HCT116 (cell line): Measurements from ENCODE around the gene ZHX3. TPM values are rescaled to one million over a fixed set of nuclear protein-coding genes. Genes with fewer than 3 reads are reported as not detected.

Source experiments
- ATAC-seq: fragments of 200-7000 bp; cut with Tn5 transposase; 2 replicates; pipeline ENCODE4 v1.9.1; 2020; ENCODE audit warnings: mild to moderate bottlenecking, moderate library complexity
- BruUV-seq: library from RNA; stranded (reverse); fragments of 400-500 nt; replicated peaks from 2 replicates; lab custom pipeline; 2021; lab: Mats Ljungman, UMichigan
- CTCF ChIA-PET: fragments of 300-600 bp; sonication (Branson Sonifier 250); formaldehyde crosslinking; loops from one replicate; lab custom pipeline; 2021; ENCODE audit warnings: antibody characterized with exemption; lab: Charles Lee
- POLR2A ChIA-PET: fragments of 300-600, 350-600 bp; sonication (Branson Sonifier 250); formaldehyde crosslinking; loops from one replicate; lab custom pipeline; 2021; ENCODE audit warnings: antibody characterized with exemption; lab: Charles Lee
- RAD21 ChIA-PET, 2 experiments: fragments of 300-600 bp; sonication (Branson Sonifier 250); formaldehyde crosslinking; loops; one replicate each; lab custom pipeline; 2023; ENCODE audit warnings: low total read pairs in 2 of 2; ENCODE audit not compliant: uncharacterized antibody in 2 of 2, unreplicated experiment in 2 of 2, low non-redundant PET in 1 of 2; lab: Charles Lee
- DNase-seq: peaks from one replicate; pipeline ENCODE4 v3.0.0-alpha.2; 2010; ENCODE audit warnings: low read depth, low spot score
- H2AFZ ChIP-seq: fragments of 200-600 bp; shearing (Covaris generic), sonication (generic); 2 replicates; pipeline ENCODE4 v1.6.1; 2017; ENCODE audit warnings: low read depth, mixed run types, mixed read lengths, antibody characterized with exemption, low read length; ENCODE audit not compliant: poor library complexity, severe bottlenecking
- H3K27ac ChIP-seq: 2 replicates; pipeline ENCODE4 v1.5.1; 2012; ENCODE audit warnings: low read depth, low read length
- H3K27me3 ChIP-seq: fragments of 200-600 bp; sonication (generic); 2 replicates; pipeline ENCODE4 v1.6.1; 2016; ENCODE audit warnings: mixed run types, low read length, mixed read lengths; ENCODE audit not compliant: insufficient read depth
- H3K36me3 ChIP-seq, 2 experiments: fragments of 200-500 bp in 1 of 2; fragments of 200-600 bp in 1 of 2; sonication (Bioruptor generic) in 1 of 2; sonication (generic) in 1 of 2; 2 replicates each; pipeline versions ENCODE4 v1.5.1 to v1.6.1; 2014 to 2016; ENCODE audit warnings: low read length in 2 of 2, inconsistent platforms in 1 of 2, mixed read lengths in 1 of 2, mixed run types in 1 of 2; ENCODE audit not compliant: insufficient read depth in 2 of 2, control insufficient read depth in 1 of 2
- H3K4me1 ChIP-seq, 2 experiments: fragments of 200-600 bp in 1 of 2; sonication (generic) in 1 of 2; 2 replicates each; pipeline versions ENCODE4 v1.5.1 to v1.6.1; 2012 to 2017; ENCODE audit warnings: low read length in 2 of 2, inconsistent platforms in 1 of 2, mild to moderate bottlenecking in 1 of 2, mixed read lengths in 1 of 2, mixed run types in 1 of 2, moderate library complexity in 1 of 2; ENCODE audit not compliant: insufficient read depth in 2 of 2, control insufficient read depth in 1 of 2
- H3K4me2 ChIP-seq: fragments of 200-600 bp; sonication (generic); 2 replicates; pipeline ENCODE4 v1.6.1; 2017; ENCODE audit warnings: mixed run types, low read length, mixed read lengths
- H3K4me3 ChIP-seq, 2 experiments: fragments of 200-600 bp in 1 of 2; sonication (generic) in 1 of 2; replicated peaks in 1 of 2; 2 replicates each; pipeline ENCODE4 v1.5.1; 2011 to 2016; ENCODE audit warnings: low read length in 2 of 2, control low read depth in 1 of 2, low read depth in 1 of 2, mild to moderate bottlenecking in 1 of 2, mixed read lengths in 1 of 2, mixed run types in 1 of 2
- H3K79me2 ChIP-seq: fragments of 200-600 bp; sonication (generic); 2 replicates; pipeline ENCODE4 v1.6.1; 2017; ENCODE audit warnings: mild to moderate bottlenecking, mixed run types, low read length, moderate library complexity, mixed read lengths; ENCODE audit not compliant: insufficient read depth
- H3K9ac ChIP-seq: fragments of 200-600 bp; sonication (generic); 2 replicates; pipeline ENCODE4 v1.6.1; 2016; ENCODE audit warnings: low read length, mixed read lengths
- H3K9me2 ChIP-seq: fragments of 200-600 bp; sonication (generic), shearing (Covaris generic); 2 replicates; pipeline ENCODE4 v1.6.1; 2017; ENCODE audit warnings: mixed run types, mild to moderate bottlenecking, moderate library complexity; ENCODE audit not compliant: insufficient read depth
- H3K9me3 ChIP-seq, 2 experiments: fragments of 200-500 bp in 1 of 2; fragments of 200-600 bp in 1 of 2; sonication (Bioruptor generic) in 1 of 2; sonication (generic) in 1 of 2; 2 replicates each; pipeline ENCODE4 v1.6.1; 2014 to 2017; ENCODE audit warnings: low read length in 2 of 2, mixed read lengths in 2 of 2, inconsistent platforms in 1 of 2, low read depth in 1 of 2, mild to moderate bottlenecking in 1 of 2, mixed run types in 1 of 2, moderate library complexity in 1 of 2; ENCODE audit not compliant: control insufficient read depth in 1 of 2, insufficient read depth in 1 of 2
- H4K20me1 ChIP-seq: fragments of 200-600 bp; sonication (generic), shearing (Covaris generic); 2 replicates; pipeline ENCODE4 v1.6.1; 2017; ENCODE audit warnings: mixed run types, mild to moderate bottlenecking, moderate library complexity; ENCODE audit not compliant: insufficient read depth
- FOSL1 ChIP-seq: IDR thresholded peaks from 2 replicates; pipeline ENCODE4 v1.6.1; 2012; ENCODE audit warnings: low read depth
- RAD21 ChIP-seq: IDR thresholded peaks from 2 replicates; pipeline ENCODE4 v1.6.1; 2012; ENCODE audit warnings: low read depth, mild to moderate bottlenecking
- SIN3A ChIP-seq: IDR thresholded peaks from 2 replicates; pipeline ENCODE4 v1.6.1; 2012; ENCODE audit warnings: low read depth
- ZFX ChIP-seq: fragments of 450-650 bp; IDR thresholded peaks from 2 replicates; pipeline ENCODE4 v1.6.1; 2017
- ZNF274 ChIP-seq: fragments of 200-500 bp; sonication (Bioruptor generic); IDR thresholded peaks from 2 replicates; pipeline ENCODE4 v1.6.1; 2014; ENCODE audit warnings: mild to moderate bottlenecking, low read depth, low read length, inconsistent platforms
- intact Hi-C: fragments of 100-400 bp; cut with micrococcal nuclease; formaldehyde crosslinking; loops from 2 replicates; pipeline ENCODE4 v1.10.0; 2022
- total RNA-seq: library from RNA; stranded (reverse); gene quantifications from one replicate; pipeline ENCODE4 v1.2.1, GENCODE V29; 2021; ENCODE audit not compliant: unreplicated experiment
- TF ChIP-seq, protein P1 (sequence below), 3 experiments: fragments of 200-600 bp in 1 of 3; sonication (generic) in 1 of 3; IDR thresholded peaks in 2 of 3; conservative IDR thresholded peaks in 1 of 3; 2 replicates each; pipeline ENCODE4 v1.5.1; 2012 to 2017; ENCODE audit warnings: low read depth in 2 of 3, low read length in 2 of 3, antibody characterized with exemption in 1 of 3, borderline replicate concordance in 1 of 3, control low read depth in 1 of 3, mild to moderate bottlenecking in 1 of 3, mixed read lengths in 1 of 3, mixed run types in 1 of 3, moderate library complexity in 1 of 3; ENCODE audit not compliant: insufficient read depth in 1 of 3

The ZHX3 gene
- total RNA-seq, 1 experiment from 2014 or later = 13.3 TPM

DNA sequence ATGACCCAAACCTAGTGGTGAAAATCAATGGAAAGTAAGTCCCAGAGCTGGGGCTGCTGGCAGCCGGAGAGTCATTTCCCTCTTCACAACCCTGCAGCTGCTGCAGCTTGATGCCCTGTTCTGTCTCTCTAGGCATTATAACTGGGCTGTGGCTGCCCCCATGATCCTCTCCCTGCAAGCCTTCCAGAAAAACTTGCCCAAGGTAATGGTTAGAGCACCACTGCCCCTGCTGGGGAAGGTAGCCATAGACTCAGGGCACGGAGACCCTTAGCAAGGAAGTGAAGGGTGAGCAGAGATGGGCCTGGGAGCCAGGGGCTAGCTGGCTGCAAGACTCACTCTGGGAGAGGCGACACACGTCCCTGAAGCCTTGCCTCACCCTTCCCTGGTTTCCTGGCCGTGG is 35.1 kb upstream of the ZHX3 start:
- Histone ChIP-seq H4K20me1 (no peaks in the 10 kb centered on the region), H3K27ac (no peak overlapping the region), H3K36me3 (0 out of 4 replicates have a peak, but pooled peaks cover 2 to 3% of the 10 kb centered on the region in 2 experiments), H3K9ac (no peak overlapping the region), H3K4me3 (no peak overlapping the region), H3K79me2 (no peaks in the 10 kb centered on the region), H3K9me3 (no peaks in the 10 kb centered on the region), H3K4me1 (no peaks in the 10 kb centered on the region), H2AFZ (no peak overlapping the region), H3K27me3 (no peaks in the 10 kb centered on the region), H3K4me2 (no peak overlapping the region), H3K9me2 (no peaks in the 10 kb centered on the region)
- ChIA-PET CTCF (no interaction called here), POLR2A (no interaction called here), RAD21 (no interaction called here)
- ATAC-seq = peak; percentile 39; the same call in 1 of the 2 replicates
- intact Hi-C loops = no loop called here
- DNase-seq = no peak
- BruUV-seq = no TSS peak
- TF ChIP-seq ZFX (no peak), ZNF274 (no peak), SIN3A (no peak), RAD21 (no peak), FOSL1 (no peak)

DNA sequence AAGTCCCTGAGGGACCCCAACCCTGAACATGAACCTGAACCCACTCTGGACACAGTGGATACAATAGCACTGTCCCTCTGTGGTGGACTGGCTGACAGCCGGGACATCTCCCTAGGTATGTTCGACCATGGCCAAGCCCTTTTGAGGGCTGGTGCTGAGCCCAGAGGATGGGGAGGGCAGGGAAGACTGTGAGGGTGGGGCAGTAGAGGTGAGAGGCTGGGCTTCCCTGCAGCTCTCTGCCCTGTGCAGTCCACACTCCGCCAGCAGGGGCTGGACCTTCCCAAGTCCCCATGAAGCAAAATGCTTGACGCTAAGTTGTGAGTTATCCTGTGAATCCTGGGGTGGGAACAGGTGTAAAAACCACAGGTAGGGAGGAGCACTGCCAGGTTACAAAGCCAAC is 34.6 kb upstream of the ZHX3 start:
- H3K4me1 ChIP-seq = no peaks in the 10 kb centered on the region
- H3K79me2 ChIP-seq = no peaks in the 10 kb centered on the region
- DNase-seq = no peak
- no peak overlapping the region for H2AFZ ChIP-seq
- H3K9me3 ChIP-seq = no peaks in the 10 kb centered on the region
- intact Hi-C loops = no loop called here
- no peaks in the 10 kb centered on the region for H4K20me1 ChIP-seq
- no peak overlapping the region for H3K9ac ChIP-seq
- POLR2A ChIA-PET = no interaction called here
- H3K9me2 ChIP-seq = no peaks in the 10 kb centered on the region
- H3K4me2 ChIP-seq = no peak overlapping the region
- no peaks in the 10 kb centered on the region for H3K27me3 ChIP-seq
- no TSS peak for BruUV-seq
- no peak for TF ChIP-seq ZFX
- TF ChIP-seq, protein P1, sequence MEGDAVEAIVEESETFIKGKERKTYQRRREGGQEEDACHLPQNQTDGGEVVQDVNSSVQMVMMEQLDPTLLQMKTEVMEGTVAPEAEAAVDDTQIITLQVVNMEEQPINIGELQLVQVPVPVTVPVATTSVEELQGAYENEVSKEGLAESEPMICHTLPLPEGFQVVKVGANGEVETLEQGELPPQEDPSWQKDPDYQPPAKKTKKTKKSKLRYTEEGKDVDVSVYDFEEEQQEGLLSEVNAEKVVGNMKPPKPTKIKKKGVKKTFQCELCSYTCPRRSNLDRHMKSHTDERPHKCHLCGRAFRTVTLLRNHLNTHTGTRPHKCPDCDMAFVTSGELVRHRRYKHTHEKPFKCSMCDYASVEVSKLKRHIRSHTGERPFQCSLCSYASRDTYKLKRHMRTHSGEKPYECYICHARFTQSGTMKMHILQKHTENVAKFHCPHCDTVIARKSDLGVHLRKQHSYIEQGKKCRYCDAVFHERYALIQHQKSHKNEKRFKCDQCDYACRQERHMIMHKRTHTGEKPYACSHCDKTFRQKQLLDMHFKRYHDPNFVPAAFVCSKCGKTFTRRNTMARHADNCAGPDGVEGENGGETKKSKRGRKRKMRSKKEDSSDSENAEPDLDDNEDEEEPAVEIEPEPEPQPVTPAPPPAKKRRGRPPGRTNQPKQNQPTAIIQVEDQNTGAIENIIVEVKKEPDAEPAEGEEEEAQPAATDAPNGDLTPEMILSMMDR (IDR thresholded peaks at IDR 0.05 in 2 of 3, conservative IDR thresholded peaks at IDR 0.05 in 1 of 3; ENCODE audit: borderline replicate concordance in 1 of 3, insufficient read depth in 1 of 3, low read depth in 2 of 3, low read length in 2 of 3) = peak in 1 of 3 experiments; percentile 21; a peak in 1 of 6 replicates
- TF ChIP-seq, all 23 proteins: peak for 1
- H3K27ac ChIP-seq = no peak overlapping the region
- no peak overlapping the region for H3K4me3 ChIP-seq
- 0 out of 4 replicates have a peak, but pooled peaks cover 2 to 3% of the 10 kb centered on the region in 2 experiments for H3K36me3 ChIP-seq
- ATAC-seq = peak; percentile 77
- ChIA-PET RAD21 (no interaction called here), CTCF (no interaction called here)
